Hematopoietic multipotent progenitor cell treated with erythropoietin and hydrocortisone succinate and interleukin-3 and kit ligand, for 8 days (in vitro differentiated cells): ENCODE data around the gene COL27A1.
"Not testable (repeated sequence)": the region's sequence is repeated elsewhere in the genome, so short reads cannot be mapped to it uniquely, and the experiment has no call there.

Source experiments
- DNase-seq: peaks from one replicate; pipeline ENCODE4 v3.0.0-alpha.2; 2015

The COL27A1 gene

DNA sequence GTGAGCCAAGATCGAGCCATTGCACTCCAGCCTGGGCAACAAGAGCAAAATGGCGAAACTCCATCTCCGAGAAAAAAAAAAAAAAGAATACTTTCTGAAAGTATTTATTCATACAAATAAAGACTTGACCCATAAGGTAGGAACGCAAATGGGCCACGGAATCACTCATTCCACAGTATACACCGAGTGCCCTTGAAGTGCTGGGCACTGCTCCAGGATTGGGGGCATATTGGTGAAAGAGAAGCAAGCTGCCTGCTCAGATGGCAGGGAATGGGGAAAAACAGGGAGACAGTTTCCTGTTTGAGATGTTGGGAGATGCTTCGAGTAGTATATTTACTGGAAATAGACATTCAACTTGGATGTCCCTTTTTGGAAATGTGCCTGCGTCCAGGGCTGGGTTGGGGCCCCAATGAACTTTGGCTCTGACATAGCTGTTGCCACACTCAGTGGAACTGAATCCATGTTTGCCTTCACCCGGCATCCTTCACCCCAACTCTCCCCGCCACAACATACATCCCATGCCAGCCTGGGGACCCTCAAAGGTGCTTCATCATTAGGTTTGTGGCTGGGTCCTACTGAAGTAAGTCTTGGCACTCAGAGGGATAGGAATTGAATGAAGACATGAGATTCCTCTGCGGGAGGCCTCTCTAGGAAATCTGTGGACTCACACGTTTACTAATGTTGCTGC, 173.7 kb downstream of the COL27A1 start:
- not testable (repeated sequence) for DNase-seq

DNA sequence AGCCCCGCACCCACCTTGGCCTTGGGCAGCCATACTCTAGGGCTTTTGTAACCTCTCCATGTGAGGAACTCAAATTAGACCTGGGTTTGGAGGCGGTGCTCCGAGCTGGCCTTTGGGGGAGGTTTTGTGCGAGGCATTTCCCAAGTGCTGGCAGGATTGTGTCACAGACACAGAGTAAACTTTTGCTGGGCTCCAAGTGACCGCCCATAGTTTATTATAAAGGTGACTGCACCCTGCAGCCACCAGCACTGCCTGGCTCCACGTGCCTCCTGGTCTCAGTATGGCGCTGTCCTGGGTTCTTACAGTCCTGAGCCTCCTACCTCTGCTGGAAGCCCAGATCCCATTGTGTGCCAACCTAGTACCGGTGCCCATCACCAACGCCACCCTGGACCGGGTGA, 174.3 kb downstream of the COL27A1 start, which contains the start of gene ORM2:
Gene ORM2, plus strand, starts transcription at position 245 of the 398 bp plus-strand sequence. Its CDS starts 36 bp downstream, at position 281.
- not testable (repeated sequence) for DNase-seq

DNA sequence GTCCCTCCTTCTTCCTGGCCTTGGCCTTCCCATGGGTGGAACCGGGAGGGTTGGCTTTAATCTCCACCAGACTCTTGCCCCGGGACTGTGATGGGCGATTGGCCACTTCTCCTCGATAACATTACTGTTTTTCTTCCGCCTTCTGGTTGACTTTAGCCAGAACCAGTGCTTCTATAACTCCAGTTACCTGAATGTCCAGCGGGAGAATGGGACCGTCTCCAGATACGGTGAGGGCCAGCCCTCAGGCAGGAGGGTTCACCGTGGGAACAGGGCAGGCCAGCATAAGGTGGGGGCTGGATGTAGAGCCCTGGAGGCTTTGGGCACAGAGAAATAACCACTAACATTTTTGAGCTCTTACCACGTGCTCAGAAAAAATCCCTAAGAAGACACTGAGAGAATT, 175.3 kb downstream of the COL27A1 start:
- no peak for DNase-seq

GRCh38 chr9:114331229-114332195, 176.2 kb downstream of the COL27A1 start:
- DNase-seq: not testable (repeated sequence)

DNA sequence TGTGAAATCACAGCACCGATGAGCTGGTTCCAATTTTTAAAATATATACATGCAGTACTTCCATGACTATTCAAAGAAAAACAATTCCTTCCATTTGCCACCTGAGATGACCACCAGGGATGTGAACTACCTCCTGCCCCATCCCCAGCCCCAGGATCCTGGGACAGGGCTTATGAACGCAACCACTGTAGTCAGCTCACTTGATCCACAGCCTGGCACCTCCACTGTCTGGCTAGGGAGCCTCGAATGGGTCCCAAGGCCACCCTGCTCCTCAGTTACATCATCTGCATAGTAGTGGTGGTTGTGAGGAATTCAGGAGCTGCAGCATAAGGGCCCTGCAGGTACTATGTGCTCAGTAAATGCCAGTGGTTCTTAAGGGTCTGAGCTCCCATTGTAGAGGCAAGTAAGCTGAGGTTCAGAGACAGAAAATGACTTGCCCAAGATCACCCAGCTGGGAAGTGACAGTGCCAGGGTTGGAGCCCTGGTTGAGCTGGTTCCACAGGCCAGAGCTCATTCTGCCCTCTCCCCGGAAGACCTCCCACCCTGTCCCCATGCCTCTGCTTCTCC, 177.2 kb downstream of the COL27A1 start:
- DNase-seq: not testable (repeated sequence)

DNA sequence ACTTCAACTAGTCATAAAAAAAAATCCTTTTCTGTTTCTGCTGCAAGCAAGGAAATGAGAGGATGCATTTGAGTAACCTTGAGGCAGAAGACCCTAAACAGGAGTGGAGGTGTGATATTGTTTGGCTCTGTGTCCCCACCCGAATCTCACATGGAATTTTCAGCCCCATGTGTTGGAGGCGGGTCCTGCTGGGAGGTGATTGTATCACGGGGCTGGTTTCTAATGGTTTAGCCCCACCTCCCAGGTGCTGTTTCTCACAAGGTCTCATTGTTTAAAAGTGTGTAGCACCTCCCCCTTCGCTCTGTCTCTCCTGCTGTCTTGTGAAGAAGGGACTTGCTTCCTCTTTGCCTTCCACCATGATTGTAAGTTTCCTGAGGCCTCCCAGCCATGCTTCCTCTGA, 178.4 kb downstream of the COL27A1 start:
- not testable (repeated sequence) for DNase-seq

DNA sequence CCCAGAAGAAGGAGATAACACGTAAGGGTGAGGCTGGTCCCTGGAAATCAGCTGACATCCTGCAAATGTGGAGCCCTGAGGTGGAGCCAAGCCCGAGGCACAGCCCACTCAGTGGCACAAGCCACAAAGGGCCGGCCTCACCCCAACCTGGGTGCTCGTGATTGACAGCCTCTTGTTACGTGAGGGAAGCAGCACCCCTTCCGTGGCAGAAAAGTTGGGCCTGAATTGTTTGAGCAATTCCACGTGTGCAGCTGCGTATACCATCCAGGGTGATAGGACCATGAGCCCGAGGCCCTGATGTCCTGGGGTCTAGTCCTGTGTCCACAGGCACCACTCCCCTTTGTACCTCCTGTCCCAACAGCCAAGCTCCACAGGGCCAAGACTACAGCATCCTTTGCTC, 179.2 kb downstream of the COL27A1 start:
- DNase-seq: no peak

- DNase-seq: no peak
Observed at GRCh38 chr9:114335745-114336144, 180.4 kb downstream of the COL27A1 start.

- no peak for DNase-seq
Observed at GRCh38 chr9:114336157-114336556, 180.8 kb downstream of the COL27A1 start.

DNA sequence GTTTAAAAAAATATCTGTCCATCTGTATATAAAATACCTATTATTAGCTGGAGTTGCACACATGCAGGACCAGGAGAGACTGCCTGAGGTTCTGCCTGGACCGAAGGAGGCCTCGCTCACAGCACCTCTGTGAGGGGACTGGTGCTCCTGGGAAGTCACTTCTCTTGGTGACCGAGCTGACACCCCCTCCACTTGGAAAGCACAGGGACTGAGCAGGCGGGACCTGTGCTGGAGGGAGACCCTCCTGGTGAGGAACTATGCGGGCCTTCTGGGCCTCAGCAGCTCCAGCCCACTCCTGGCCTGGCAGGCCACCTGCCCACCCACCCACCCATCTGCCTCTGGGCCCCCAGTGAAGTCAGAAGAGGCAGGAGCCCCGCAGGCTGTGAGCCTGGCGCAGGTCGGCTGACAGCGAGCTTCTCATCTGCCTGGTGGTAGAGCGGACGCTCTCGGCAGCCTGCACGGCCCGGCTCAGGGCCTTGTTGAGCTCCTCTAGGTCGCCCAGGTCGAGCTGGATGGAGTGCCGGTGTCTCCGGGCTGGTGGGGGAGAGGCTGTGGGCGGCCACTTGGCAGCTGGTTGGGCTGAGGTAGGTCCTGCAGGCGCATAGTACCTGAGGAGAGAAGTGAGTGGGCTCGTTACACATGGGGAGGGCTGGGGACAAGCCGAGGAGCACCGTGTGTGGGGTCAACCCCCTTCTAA, 181.5 kb downstream of the COL27A1 start:
- DNase-seq: no peak

GRCh38 chr9:114338187-114338586, 182.8 kb downstream of the COL27A1 start:
- no peak for DNase-seq

DNA sequence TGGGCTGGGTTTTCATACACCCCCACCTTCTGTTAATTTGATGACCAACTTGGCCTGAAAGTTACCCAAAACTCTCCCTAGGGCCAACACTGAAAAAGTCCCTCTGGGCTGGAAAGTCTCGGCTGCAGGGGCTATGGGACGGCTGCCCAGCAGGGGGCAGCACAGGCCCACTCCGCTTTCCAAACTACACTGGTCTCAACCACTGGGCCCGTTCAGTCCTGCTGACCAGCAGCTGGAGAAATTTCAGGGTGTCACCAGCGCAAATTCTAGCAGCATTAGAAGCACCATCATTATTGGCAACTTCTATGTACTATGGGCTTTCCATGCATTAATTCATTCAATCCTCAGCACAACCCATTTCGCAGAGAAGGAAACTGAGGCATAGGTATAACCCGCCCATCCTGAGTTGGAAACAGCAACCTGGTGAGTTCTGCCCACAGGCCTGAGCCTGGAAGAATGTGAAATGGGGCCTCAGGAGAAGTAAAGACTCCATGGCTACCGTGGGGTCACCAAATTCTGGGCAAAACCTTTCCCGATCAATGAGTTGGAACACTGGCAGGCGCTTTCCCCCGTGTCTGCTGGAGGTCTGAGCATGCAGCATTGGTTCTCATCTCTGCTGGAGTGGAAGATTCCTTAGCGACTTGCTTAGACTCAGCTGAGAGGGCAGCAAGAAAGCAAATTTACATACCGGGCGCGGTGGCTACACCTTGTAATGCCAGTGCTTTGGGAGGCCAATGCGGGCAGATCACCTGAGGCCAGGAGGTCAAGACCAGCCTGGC, 184.0 kb downstream of the COL27A1 start:
- peak; percentile 36 for DNase-seq

DNA sequence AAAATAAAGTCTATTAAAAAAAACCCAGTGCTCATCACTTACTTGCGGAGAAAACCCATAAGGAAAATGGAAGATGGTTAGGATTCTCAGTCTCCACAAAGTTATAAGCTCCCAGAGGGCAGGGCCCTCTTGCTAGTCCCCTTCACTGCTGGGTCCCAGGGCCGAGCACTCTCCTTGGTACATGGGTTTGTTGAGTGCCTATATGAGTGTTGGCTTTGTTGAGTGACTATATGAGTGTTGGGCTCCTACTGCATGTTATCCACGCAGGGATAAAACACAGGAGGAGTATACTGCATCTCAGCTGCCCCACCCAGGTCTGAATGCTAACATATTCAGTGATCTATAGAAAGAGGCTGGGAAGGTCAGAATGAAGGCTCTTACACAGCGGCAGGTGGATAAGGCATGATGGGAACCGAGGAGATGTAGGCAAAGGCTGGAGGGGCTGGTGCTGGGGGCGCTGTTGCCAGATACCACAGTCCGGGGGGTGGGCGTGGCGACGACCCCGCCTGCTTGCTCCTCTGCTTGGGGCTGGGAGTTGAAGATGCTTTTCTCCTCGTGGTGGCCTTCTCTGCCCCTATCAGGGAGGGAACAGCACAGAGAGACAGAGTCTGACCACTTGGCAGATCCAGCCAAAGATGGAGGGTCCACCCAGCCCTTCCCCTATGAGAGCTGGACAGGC, 186.0 kb downstream of the COL27A1 start:
- DNase-seq: no peak

GRCh38 chr9:114341991-114342390, 186.7 kb downstream of the COL27A1 start:
- no peak for DNase-seq

DNA sequence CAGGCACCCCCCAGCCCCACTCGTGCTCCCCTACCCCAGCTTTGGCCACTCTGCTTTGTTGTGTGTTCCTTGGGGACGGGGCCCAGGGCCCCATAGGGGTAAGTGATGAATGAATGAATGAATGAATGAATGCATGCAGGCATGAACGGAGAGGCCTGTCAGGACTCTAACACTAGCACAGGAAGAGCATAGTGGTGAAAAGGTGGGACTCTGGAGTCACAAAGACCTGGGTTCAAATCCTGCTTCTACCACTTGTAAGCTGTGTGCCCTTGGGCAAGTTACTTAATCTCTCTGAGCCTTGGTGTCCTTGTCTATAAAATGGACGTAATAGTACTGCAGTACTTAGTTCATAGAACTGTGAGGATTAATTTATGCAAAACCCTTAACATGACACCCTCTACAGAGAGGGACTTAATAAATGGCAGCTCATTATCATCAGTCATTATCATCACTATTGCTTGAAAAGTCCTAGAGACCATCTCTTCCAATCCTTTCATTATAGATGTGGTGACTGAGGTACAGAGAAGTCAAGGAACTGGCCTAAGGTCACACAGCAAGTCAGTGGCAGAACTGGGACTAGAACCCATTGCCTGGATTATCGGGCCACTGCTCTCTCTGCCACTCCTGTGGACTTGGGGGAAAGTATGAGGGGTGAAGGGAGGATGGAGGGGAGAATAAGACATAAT, 187.6 kb downstream of the COL27A1 start:
- DNase-seq: no peak

GRCh38 chr9:114343471-114344187, 188.3 kb downstream of the COL27A1 start:
- DNase-seq: no peak

DNA sequence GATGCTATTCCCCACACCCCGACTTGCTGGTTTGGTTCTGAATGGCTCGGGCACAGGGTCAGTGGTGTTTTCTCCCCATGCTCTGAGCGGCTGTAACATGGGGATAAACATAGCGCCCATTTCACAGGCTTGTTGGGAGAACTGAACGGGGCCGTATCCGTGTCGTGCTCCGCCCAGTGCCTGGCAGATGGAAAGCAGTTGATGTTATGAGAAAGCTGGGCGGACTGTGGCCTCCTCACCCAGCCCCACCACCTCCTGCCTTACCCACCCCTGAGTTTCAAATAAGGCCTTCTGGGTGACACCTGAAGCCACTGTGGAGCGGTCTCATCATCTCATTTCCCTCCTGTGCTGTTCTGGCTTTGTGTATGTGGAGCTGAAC, 188.8 kb downstream of the COL27A1 start:
- no peak for DNase-seq

GRCh38 chr9:114344692-114345091, 189.4 kb downstream of the COL27A1 start:
- no peak for DNase-seq

DNA sequence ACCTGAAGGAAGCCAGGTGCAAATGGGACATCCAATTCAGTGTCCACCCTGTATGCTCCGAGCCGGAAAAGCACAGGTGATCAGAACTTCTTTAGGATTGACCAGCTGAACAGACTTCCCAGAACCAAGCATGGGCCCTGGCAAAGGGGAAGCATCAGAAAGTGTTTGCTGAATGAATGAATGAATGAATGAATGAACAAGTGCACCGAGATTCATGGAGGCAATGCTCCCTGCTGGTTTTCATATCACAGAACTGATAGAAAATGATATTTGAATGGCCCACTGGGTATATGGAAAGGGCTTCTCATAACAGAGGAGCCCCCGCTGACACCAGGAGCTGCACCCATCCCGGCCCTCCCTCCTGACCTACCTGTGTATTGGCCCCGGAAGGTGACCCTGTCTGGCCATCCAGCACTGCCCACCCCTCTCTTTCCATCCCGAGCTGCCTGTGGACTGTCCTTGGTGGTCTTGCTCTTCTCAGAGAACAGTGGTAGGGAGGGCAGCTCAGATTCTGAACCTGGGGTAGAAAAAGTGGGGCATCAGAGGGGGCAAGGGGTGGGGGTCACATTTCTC, 190.2 kb downstream of the COL27A1 start:
- DNase-seq: no peak

DNA sequence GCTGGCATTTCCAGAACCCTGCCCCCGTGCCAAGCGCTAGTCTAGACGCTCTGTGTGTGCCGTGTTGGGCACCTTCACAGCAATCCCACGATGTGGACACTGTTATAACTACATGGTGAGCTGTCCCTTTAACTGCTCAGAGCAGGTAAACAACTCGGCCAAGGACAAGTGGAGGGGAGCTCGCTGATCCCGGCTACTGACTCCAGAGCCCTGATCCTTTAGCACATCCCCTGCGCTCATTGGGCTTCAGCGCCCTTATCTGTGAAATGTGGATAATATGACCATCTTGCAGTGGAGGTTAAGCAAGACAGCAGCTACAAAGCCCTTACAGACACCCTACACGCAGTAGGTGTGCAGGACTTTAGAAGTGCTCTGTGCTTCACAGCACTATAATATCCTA, 190.8 kb downstream of the COL27A1 start:
- no peak for DNase-seq
